GM21526 (cell line): ENCODE measurements around the gene ZBTB12.
"Not testable (repeated sequence)": the region's sequence is repeated elsewhere in the genome, so short reads cannot be mapped to it uniquely, and the experiment has no call there.

Experiments used
- ATAC-seq: cut with Tn5 transposase; IDR thresholded peaks from one replicate; pipeline ENCODE4 v1.9.1; 2021; ENCODE audit warnings: moderate library complexity; ENCODE audit not compliant: unreplicated experiment, low FRiP score

The ZBTB12 gene

GRCh38 chr6:31922942-31923341 is 21.1 kb upstream of the ZBTB12 start:
- ATAC-seq = no peak

GRCh38 chr6:31920811-31921210 is 18.9 kb upstream of the ZBTB12 start:
- ATAC-seq = no peak

- no peak for ATAC-seq
Measured at GRCh38 chr6:31919624-31920303, 17.9 kb upstream of the ZBTB12 start.

GRCh38 chr6:31918069-31918720 is 16.3 kb upstream of the ZBTB12 start:
- ATAC-seq = no peak

- ATAC-seq = no peak
Measured at GRCh38 chr6:31915756-31916155, 13.9 kb upstream of the ZBTB12 start.

GRCh38 chr6:31915351-31915750 is 13.5 kb upstream of the ZBTB12 start:
- no peak for ATAC-seq

- no peak for ATAC-seq
Measured at GRCh38 chr6:31911826-31912585, 10.1 kb upstream of the ZBTB12 start.

GRCh38 chr6:31909298-31909697 is 7.4 kb upstream of the ZBTB12 start:
- ATAC-seq = not testable (repeated sequence)

GRCh38 chr6:31908791-31909190 is 6.9 kb upstream of the ZBTB12 start:
- peak; percentile 54 for ATAC-seq

- not testable (repeated sequence) for ATAC-seq
Measured at GRCh38 chr6:31908255-31908654, 6.4 kb upstream of the ZBTB12 start.

- ATAC-seq = no peak
Measured at GRCh38 chr6:31907158-31907813, 5.4 kb upstream of the ZBTB12 start.

- not testable (repeated sequence) for ATAC-seq
Measured at GRCh38 chr6:31906727-31907126, 4.8 kb upstream of the ZBTB12 start.

GRCh38 chr6:31906122-31906521 is 4.2 kb upstream of the ZBTB12 start:
- no peak for ATAC-seq

GRCh38 chr6:31905041-31905440 is 3.2 kb upstream of the ZBTB12 start:
- no peak for ATAC-seq

GRCh38 chr6:31903957-31904356 is 2.1 kb upstream of the ZBTB12 start:
- ATAC-seq = no peak

- ATAC-seq = no peak
Measured at GRCh38 chr6:31901415-31901952, 402 bp downstream of the ZBTB12 start.

- no peak for ATAC-seq
Measured at GRCh38 chr6:31900917-31901414, 920 bp downstream of the ZBTB12 start.

- ATAC-seq = no peak
Measured at GRCh38 chr6:31899882-31900722, 1.8 kb downstream of the ZBTB12 start.

- no peak for ATAC-seq
Measured at GRCh38 chr6:31899215-31899614, 2.7 kb downstream of the ZBTB12 start.
